GM12878 (cell line): Measurements from ENCODE around the gene INSC. TPM values are rescaled to one million over a fixed set of nuclear protein-coding genes. Genes with fewer than 3 reads are reported as not detected.

Experiments used
- ATAC-seq: fragments of 200-7000 bp; cut with Tn5 transposase; 3 replicates; pipeline ENCODE4 v1.9.1; 2020; ENCODE audit warnings: mild to moderate bottlenecking, moderate library complexity
- BruUV-seq: library from RNA; stranded (reverse); fragments of 400-500 nt; replicated peaks from 2 replicates; lab custom pipeline; 2021; lab: Mats Ljungman, UMichigan
- CTCF ChIA-PET: fragments of 300-600 bp; sonication (Branson Sonifier 250); formaldehyde crosslinking; extraction: SDS; loops from one replicate; lab custom pipeline; 2021; ENCODE audit warnings: inconsistent platforms; lab: Yijun Ruan, JAX
- POLR2A ChIA-PET: fragments of 350-600 bp; formaldehyde crosslinking; extraction: SDS; loops from one replicate; lab custom pipeline; 2021; ENCODE audit warnings: inconsistent platforms; lab: Charles Lee
- RAD21 ChIA-PET: fragments of 300-600 bp; sonication (Branson Sonifier 250); formaldehyde crosslinking; loops from one replicate; lab custom pipeline; 2023; ENCODE audit warnings: antibody characterized with exemption; ENCODE audit not compliant: unreplicated experiment; lab: Charles Lee
- SMC1A ChIA-PET: fragments of 300-600 bp; sonication (Branson Sonifier 250); formaldehyde crosslinking; loops from one replicate; lab custom pipeline; 2023; ENCODE audit not compliant: unreplicated experiment, uncharacterized antibody; lab: Charles Lee
- DNase-seq: peaks from one replicate; pipeline ENCODE4 v3.0.0-alpha.2; 2011; ENCODE audit warnings: low read depth, low spot score
- FAIRE-seq: peaks from 3 replicates; lab custom pipeline; 2011; peaks lifted over from hg19 to GRCh38; lab: Jason Lieb, UNC
- H2AFZ ChIP-seq: 2 replicates; pipeline ENCODE4 v1.6.0; 2011; ENCODE audit warnings: low read depth, low read length, control low read depth; ENCODE audit not compliant: control insufficient read depth
- H3K27ac ChIP-seq: 2 replicates; pipeline ENCODE4 v1.5.1; 2011; ENCODE audit warnings: control low read depth; ENCODE audit not compliant: control insufficient read depth, insufficient read depth
- H3K27me3 ChIP-seq, 2 experiments: replicated peaks in 1 of 2; 2 replicates each; pipeline versions ENCODE4 v1.6.0 to v1.6.1; 2011; ENCODE audit warnings: low read length in 1 of 2; ENCODE audit not compliant: control insufficient read depth in 2 of 2, insufficient read depth in 2 of 2
- H3K36me3 ChIP-seq, 2 experiments: 2 replicates each; pipeline ENCODE4 v1.5.1; 2011; ENCODE audit warnings: low read length in 1 of 2; ENCODE audit not compliant: control insufficient read depth in 2 of 2, insufficient read depth in 2 of 2
- H3K4me1 ChIP-seq: 2 replicates; pipeline ENCODE4 v1.6.1; 2011; ENCODE audit warnings: mild to moderate bottlenecking, low read length, moderate library complexity, mixed read lengths; ENCODE audit not compliant: control insufficient read depth, insufficient read depth
- H3K4me2 ChIP-seq: 2 replicates; pipeline ENCODE4 v1.6.0; 2011; ENCODE audit warnings: control low read depth; ENCODE audit not compliant: control insufficient read depth, insufficient read depth
- H3K4me3 ChIP-seq: fragments of 200-600 bp; sonication (generic); 2 replicates; pipeline ENCODE4 v1.5.1; 2016
- H3K79me2 ChIP-seq: 2 replicates; pipeline ENCODE4 v1.6.0; 2011; ENCODE audit warnings: low read length; ENCODE audit not compliant: control insufficient read depth, insufficient read depth
- H3K9ac ChIP-seq: 2 replicates; pipeline ENCODE4 v1.8.0; 2011; ENCODE audit warnings: low read length, control low read depth, mixed read lengths; ENCODE audit not compliant: control insufficient read depth, insufficient read depth
- H3K9me3 ChIP-seq: replicated peaks from 3 replicates; pipeline ENCODE4 v1.5.1; 2011; ENCODE audit warnings: mild to moderate bottlenecking, low read length; ENCODE audit not compliant: control insufficient read depth, insufficient read depth
- H4K20me1 ChIP-seq: 2 replicates; pipeline ENCODE4 v1.6.0; 2011; ENCODE audit not compliant: control insufficient read depth, insufficient read depth
- BCL11A ChIP-seq: IDR thresholded peaks from 2 replicates; pipeline ENCODE4 v1.6.1; 2011; ENCODE audit warnings: low read depth, low read length
- CBX3 ChIP-seq: fragments of 200-600 bp; sonication (generic); IDR thresholded peaks from 2 replicates; pipeline ENCODE4 v1.6.1; 2016; ENCODE audit warnings: low read depth, borderline replicate concordance
- DPF2 ChIP-seq: fragments of 450-650 bp; IDR thresholded peaks from 2 replicates; pipeline ENCODE4 v1.6.1; 2017; ENCODE audit warnings: mild to moderate bottlenecking
- ELK1 ChIP-seq: IDR thresholded peaks from 2 replicates; pipeline ENCODE4 v1.6.1; 2012; ENCODE audit warnings: low read depth, low read length, improper control_type of control experiment
- ESRRA ChIP-seq: IDR thresholded peaks from 2 replicates; pipeline ENCODE4 v1.6.1; 2012; ENCODE audit warnings: mild to moderate bottlenecking, low read length, improper control_type of control experiment
- GABPA ChIP-seq: IDR thresholded peaks from 2 replicates; pipeline ENCODE4 v1.6.1; 2014; ENCODE audit warnings: antibody characterized with exemption, low read depth, mild to moderate bottlenecking, inconsistent platforms
- GATAD2B ChIP-seq: fragments of 450-650 bp; conservative IDR thresholded peaks from 2 replicates; pipeline ENCODE4 v1.6.1; 2017; ENCODE audit warnings: low read depth, mild to moderate bottlenecking, moderate library complexity
- IRF4 ChIP-seq: IDR thresholded peaks from 2 replicates; pipeline ENCODE4 v1.6.1; 2011; ENCODE audit warnings: low read depth, low read length
- LARP7 ChIP-seq: fragments of 450-650 bp; IDR thresholded peaks from 2 replicates; pipeline ENCODE4 v1.6.1; 2017; ENCODE audit warnings: mild to moderate bottlenecking
- PAX5 ChIP-seq: IDR thresholded peaks from 2 replicates; pipeline ENCODE4 v1.6.1; 2011; ENCODE audit warnings: low read depth, low read length, borderline replicate concordance
- ZBED1 ChIP-seq: IDR thresholded peaks from 2 replicates; pipeline ENCODE4 v1.6.1; 2016; ENCODE audit warnings: borderline replicate concordance
- ZNF217 ChIP-seq: fragments of 450-650 bp; IDR thresholded peaks from 2 replicates; pipeline ENCODE4 v1.6.1; 2017; ENCODE audit warnings: antibody characterized with exemption, mild to moderate bottlenecking
- WGBS: methylation state at CpG from one replicate; pipeline ENCODE4 v1.1.6; 2016; ENCODE audit warnings: low lambda C conversion rate; ENCODE audit not compliant: insufficient replicate concordance, insufficient coverage; ENCODE audit errors: missing lambda C conversion rate; 5-methylcytosine and 5-hydroxymethylcytosine counted together
- in situ Hi-C: fragments of 300-500 bp; cut with MboI; formaldehyde crosslinking; loops from 9 replicates; pipeline ENCODE4 v1.14.3; 2018; ENCODE audit warnings: mixed read lengths
- intact Hi-C: fragments of 100-400 bp; cut with micrococcal nuclease; formaldehyde crosslinking; loops from one replicate; pipeline ENCODE4 v1.14.2; 2022; ENCODE audit not compliant: unreplicated experiment
- polyA plus RNA-seq, 11 experiments: library from polyadenylated mRNA; depleted of rRNA in 4 of 11; unstranded in 6 of 11; stranded (reverse) in 5 of 11; fragments of >200 nt; fragmentation: Nextera tagmentation in 4 of 11; fragmentation: Illumina TruSeq in 1 of 11; extraction: Ambion mirVana in 4 of 11; extraction: Trizol in 1 of 11; gene quantifications; 1 replicate in 1 of 11; 2 replicates in 10 of 11; pipeline versions ENCODE4 v1.2.1 to v1.2.3, GENCODE V29; 2011 to 2016; ENCODE audit warnings: inconsistent platforms in 2 of 11, missing spikeins in 2 of 11, low read depth in 1 of 11
- total RNA-seq, 4 experiments: library from RNA; depleted of rRNA in 3 of 4; stranded (reverse); fragments of >200 nt in 3 of 4; fragmentation: Illumina TruSeq in 1 of 4; extraction: Trizol in 1 of 4; gene quantifications; 2 replicates each; pipeline versions ENCODE4 v1.2.1 to v1.2.3, GENCODE V29; 2013 to 2021
- TF ChIP-seq, protein P1 (sequence below): IDR thresholded peaks from 2 replicates; pipeline ENCODE4 v1.6.1; 2011; ENCODE audit warnings: mild to moderate bottlenecking, low read depth, low read length, moderate library complexity; ENCODE audit not compliant: insufficient replicate concordance
- TF ChIP-seq, protein P2 (sequence below): IDR thresholded peaks from 2 replicates; pipeline ENCODE4 v1.6.1; 2012; ENCODE audit warnings: low read length, inconsistent platforms

INSC gene
- total and polyA plus RNA-seq, 10 of the 15 experiments (the other 5 are each of a cell fraction or from before 2014, with no cell fraction given), result 0.13 to 0.33 TPM; not detected in 8

- Histone ChIP-seq H3K4me1 (no peaks in the 10 kb centered on the region), H2AFZ (no peak overlapping the region), H4K20me1 (no peaks in the 10 kb centered on the region), H3K4me3 (no peak overlapping the region), H3K9me3 (no peaks in the 10 kb centered on the region; the same call in 2 of the 3 replicates), H3K36me3 (no peaks in the 10 kb centered on the region), H3K27ac (no peak overlapping the region), H3K27me3 (0 out of 4 replicates have a peak, but pooled peaks cover 0 to 2% of the 10 kb centered on the region in 2 experiments), H3K79me2 (no peaks in the 10 kb centered on the region), H3K4me2 (no peak overlapping the region), H3K9ac (no peak overlapping the region)
- 22% methylated on average over 4 of the region's 4 CpGs for WGBS
- ATAC-seq (no peak; the same call in 2 of the 3 replicates), DNase-seq (no peak), FAIRE-seq (no peak)
- intact Hi-C loops, result loop anchor here (1.0 to 10.0 kb wide), 4 partner anchors 102 to 540 kb away; partner anchors contain the start of gene CALCA
- ChIA-PET RAD21 (interaction anchor here (0.6 to 1.5 kb wide), 3 partner anchors 155 to 169 kb away, joined by 3 to 5 read pairs (median 3); no protein-coding TSS in a partner anchor), SMC1A (interaction anchor here (1.1 to 3.0 kb wide), 3 partner anchors 25 to 284 kb away, joined by 3 to 22 read pairs (median 4); no protein-coding TSS in a partner anchor), CTCF (interaction anchor here (0.7 to 3.4 kb wide), 17 partner anchors 9 to 537 kb away, joined by 3 to 43 read pairs (median 4); no protein-coding TSS in a partner anchor), POLR2A (no interaction called here)
- in situ Hi-C loops, result no loop called here
- TF ChIP-seq ZNF217 (no peak), BCL11A (no peak), PAX5 (no peak), ESRRA (no peak), DPF2 (no peak), LARP7 (no peak), ZBED1 (no peak), ELK1 (no peak), IRF4 (no peak), GABPA (no peak), GATAD2B (no peak), CBX3 (no peak)
- TF ChIP-seq, protein P1, sequence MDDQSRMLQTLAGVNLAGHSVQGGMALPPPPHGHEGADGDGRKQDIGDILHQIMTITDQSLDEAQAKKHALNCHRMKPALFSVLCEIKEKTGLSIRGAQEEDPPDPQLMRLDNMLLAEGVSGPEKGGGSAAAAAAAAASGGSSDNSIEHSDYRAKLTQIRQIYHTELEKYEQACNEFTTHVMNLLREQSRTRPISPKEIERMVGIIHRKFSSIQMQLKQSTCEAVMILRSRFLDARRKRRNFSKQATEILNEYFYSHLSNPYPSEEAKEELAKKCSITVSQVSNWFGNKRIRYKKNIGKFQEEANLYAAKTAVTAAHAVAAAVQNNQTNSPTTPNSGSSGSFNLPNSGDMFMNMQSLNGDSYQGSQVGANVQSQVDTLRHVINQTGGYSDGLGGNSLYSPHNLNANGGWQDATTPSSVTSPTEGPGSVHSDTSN, result no peak
- TF ChIP-seq, protein P2, sequence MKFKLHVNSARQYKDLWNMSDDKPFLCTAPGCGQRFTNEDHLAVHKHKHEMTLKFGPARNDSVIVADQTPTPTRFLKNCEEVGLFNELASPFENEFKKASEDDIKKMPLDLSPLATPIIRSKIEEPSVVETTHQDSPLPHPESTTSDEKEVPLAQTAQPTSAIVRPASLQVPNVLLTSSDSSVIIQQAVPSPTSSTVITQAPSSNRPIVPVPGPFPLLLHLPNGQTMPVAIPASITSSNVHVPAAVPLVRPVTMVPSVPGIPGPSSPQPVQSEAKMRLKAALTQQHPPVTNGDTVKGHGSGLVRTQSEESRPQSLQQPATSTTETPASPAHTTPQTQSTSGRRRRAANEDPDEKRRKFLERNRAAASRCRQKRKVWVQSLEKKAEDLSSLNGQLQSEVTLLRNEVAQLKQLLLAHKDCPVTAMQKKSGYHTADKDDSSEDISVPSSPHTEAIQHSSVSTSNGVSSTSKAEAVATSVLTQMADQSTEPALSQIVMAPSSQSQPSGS, result no peak
- no TSS peak for BruUV-seq
Observed at GRCh38 chr11:15075162-15075526, 39.6 kb upstream of the INSC start.
